GM18505 (cell line): ENCODE results near the gene PHF21A.

ENCODE experiments used
- ATAC-seq: cut with Tn5 transposase; IDR thresholded peaks from one replicate; pipeline ENCODE4 v1.9.1; 2021; ENCODE audit not compliant: unreplicated experiment
- POLR2A ChIP-seq: IDR thresholded peaks from 4 replicates; pipeline ENCODE4 v1.6.1; 2011; ENCODE audit warnings: borderline replicate concordance; ENCODE audit not compliant: insufficient read depth, insufficient read length; ENCODE audit errors: extremely low read depth

The PHF21A gene

GRCh38 chr11:46121301-46121723 is at the start of gene PHF21A:
Gene PHF21A (minus strand): TSS chr11:46121454. CDS start chr11:46084219, 37,235 bp downstream.
- peak; percentile 52 for ATAC-seq
- TF ChIP-seq POLR2A: peak; percentile 75

GRCh38 chr11:46170797-46171196 is 49.5 kb upstream of the PHF21A start:
- no peak for TF ChIP-seq POLR2A
- no peak for ATAC-seq

- TF ChIP-seq POLR2A: no peak
- ATAC-seq: no peak
Measured at GRCh38 chr11:46162700-46163099, 41.4 kb upstream of the PHF21A start.

GRCh38 chr11:46161201-46161600 is 39.9 kb upstream of the PHF21A start:
- ATAC-seq: no peak
- no peak for TF ChIP-seq POLR2A

GRCh38 chr11:46160100-46160499 is 38.8 kb upstream of the PHF21A start:
- no peak for TF ChIP-seq POLR2A
- ATAC-seq: no peak

DNA sequence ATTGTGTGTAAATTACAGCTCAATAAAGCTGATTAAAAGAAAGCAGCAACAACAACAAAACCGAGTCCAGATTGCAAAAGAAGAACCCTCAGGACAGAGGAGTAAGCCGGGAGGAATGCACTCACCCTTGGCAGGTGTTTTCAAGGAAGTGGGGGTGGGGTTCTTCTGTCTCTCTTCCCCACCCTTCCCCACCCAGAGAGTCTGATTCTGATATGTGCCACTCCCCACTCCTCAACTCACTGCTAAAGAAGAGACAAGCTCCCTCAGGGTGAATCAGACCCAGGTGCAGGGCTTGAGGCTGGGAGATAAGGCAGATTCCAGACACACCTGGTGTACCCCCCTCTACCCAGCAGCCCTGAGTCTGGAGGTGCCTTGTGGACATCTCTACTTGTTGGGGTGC is 38.4 kb upstream of the PHF21A start:
- TF ChIP-seq POLR2A: no peak
- no peak for ATAC-seq

GRCh38 chr11:46149826-46150225 is 28.6 kb upstream of the PHF21A start:
- no peak for TF ChIP-seq POLR2A
- ATAC-seq: no peak

GRCh38 chr11:46149342-46149741 is 28.1 kb upstream of the PHF21A start:
- TF ChIP-seq POLR2A: no peak
- ATAC-seq: no peak

GRCh38 chr11:46144741-46145140 is 23.5 kb upstream of the PHF21A start:
- no peak for TF ChIP-seq POLR2A
- no peak for ATAC-seq

DNA sequence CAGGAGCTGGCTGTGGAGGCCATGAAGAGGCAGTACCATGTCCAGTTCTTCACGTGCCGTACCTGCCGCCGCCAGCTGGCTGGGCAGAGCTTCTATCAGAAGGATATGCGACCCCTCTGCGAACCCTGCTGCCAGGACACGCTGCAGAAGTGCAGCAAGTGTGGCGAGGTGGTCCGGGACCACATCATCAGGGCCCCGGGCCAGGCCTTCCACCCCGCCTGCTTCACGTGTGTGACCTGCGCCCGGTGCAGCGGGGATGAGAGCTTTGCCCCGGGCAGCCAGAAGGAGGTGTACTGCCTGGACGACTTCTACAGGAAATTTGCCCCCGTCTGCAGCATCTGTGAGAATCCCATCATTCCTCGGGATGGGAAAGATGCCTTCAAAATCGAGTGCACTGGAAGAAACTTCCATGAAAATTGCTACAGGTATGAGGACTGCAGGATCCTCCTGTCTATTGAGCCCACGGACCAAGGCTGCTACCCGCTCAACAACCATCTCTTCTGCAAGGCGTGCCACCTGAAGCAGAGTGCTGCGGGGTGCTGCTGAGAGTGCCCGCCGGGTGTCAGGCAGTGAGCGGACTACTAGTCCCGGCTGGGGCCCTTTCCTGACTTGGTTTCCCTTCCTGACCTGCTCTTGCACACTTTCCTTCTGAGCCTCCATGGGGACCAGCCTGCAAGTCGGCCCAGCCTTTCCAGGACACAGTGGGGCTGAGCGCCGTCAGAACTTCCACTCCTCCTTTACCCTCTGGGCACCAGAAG is 22.0 kb upstream of the PHF21A start:
- ATAC-seq: no peak
- TF ChIP-seq POLR2A: no peak

DNA sequence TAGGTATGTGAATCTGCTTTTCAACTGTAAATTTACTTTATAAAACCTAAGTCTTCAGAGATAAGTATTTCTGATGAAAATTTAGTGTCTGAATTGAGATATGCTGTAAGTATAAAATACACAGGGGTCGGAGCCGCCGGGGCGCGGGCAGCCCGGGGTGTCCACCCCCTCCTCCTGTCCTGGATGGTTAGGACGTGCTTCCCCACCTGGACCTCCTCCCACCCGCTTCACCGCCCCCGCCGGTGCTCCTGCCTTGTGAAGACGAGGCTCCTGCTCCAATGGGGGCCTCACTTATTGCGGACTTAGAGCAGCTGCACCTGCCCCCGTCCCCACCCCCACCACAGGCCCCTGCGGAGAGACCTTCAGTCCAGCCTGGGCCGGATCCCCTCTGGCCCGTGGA is 21.3 kb upstream of the PHF21A start:
- no peak for TF ChIP-seq POLR2A
- ATAC-seq: no peak

GRCh38 chr11:46141597-46141996 is 20.3 kb upstream of the PHF21A start:
- TF ChIP-seq POLR2A: no peak
- ATAC-seq: no peak

DNA sequence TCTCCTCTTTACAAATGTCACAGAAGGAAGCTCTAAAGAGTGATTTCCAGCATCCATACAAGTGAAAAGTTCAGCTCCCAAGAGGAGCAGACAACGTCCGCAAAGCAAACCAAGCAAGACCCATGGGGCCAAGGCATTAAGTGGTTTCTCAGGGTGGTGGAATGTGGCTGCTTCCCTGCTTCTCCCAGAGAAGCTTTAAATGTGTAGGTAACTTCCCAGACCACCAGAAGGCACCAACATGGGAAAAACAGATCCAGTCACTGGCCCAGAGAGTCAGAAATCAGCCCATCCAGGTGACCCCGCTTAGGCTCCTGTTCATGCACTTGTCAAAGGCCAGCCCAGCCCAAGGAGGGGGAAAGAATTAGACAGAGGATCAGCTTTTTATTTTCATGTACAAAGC is 13.3 kb upstream of the PHF21A start:
- no peak for TF ChIP-seq POLR2A
- ATAC-seq: no peak

DNA sequence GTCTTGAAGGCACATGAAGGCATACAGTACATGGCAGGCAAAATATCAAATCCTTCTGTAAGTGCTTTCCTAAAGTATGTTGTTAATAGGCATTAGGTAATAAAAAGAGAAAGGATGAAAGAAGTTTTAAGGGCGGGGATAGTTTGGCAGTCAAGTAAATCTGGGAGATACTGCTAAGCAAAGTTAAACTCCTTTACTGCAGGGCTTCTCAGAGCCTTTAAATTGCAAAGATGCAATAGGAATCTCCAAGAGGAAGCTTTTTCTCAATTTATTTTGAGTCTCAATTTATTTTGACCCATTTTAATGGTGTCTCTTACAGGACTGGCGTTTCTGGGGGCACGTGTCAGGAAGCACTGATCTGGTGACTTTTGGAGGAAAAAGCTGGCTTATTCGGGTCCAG is 12.8 kb upstream of the PHF21A start:
- TF ChIP-seq POLR2A: no peak
- no peak for ATAC-seq

GRCh38 chr11:46133119-46133518 is 11.9 kb upstream of the PHF21A start:
- TF ChIP-seq POLR2A: no peak
- no peak for ATAC-seq

- ATAC-seq: no peak
- no peak for TF ChIP-seq POLR2A
Measured at GRCh38 chr11:46130286-46130940, 9.2 kb upstream of the PHF21A start.
